Breast epithelium (tissue), 3 donors: ENCODE data around the gene LDLRAD3.

Experiments used
- POLR2A ChIP-seq: fragments of 450-650 bp; IDR thresholded peaks from one replicate; pipeline ENCODE4 v1.6.1; 2016; ENCODE audit warnings: antibody characterized with exemption, mild to moderate bottlenecking, moderate library complexity
- TF ChIP-seq, protein P1 (sequence below), 3 donors: fragments of 450-650 bp; IDR thresholded peaks; one replicate each; pipeline ENCODE4 v1.5.1; 2016 to 2017; ENCODE audit warnings: antibody characterized with exemption in 3 of 3, mild to moderate bottlenecking in 3 of 3, moderate library complexity in 3 of 3

DNA sequence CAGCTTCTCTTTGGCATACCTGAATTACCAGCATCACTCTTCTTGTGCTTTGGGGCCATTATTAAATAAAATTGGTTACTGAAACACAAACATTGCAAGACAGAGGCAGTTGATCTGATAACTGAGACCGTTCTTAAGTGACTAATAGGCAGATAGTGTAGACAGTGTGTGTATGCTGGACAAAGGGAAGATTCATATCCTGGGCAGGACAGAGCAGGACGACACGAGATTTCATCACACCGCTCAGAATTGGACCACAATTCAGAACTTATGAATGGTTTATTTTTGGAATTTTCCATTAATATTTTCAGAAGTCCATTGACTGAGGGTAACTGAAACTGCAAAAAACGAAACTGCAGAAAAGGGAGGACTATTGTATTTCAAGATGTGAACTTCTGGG is 68.6 kb downstream of the LDLRAD3 start:
- TF ChIP-seq, protein P1, sequence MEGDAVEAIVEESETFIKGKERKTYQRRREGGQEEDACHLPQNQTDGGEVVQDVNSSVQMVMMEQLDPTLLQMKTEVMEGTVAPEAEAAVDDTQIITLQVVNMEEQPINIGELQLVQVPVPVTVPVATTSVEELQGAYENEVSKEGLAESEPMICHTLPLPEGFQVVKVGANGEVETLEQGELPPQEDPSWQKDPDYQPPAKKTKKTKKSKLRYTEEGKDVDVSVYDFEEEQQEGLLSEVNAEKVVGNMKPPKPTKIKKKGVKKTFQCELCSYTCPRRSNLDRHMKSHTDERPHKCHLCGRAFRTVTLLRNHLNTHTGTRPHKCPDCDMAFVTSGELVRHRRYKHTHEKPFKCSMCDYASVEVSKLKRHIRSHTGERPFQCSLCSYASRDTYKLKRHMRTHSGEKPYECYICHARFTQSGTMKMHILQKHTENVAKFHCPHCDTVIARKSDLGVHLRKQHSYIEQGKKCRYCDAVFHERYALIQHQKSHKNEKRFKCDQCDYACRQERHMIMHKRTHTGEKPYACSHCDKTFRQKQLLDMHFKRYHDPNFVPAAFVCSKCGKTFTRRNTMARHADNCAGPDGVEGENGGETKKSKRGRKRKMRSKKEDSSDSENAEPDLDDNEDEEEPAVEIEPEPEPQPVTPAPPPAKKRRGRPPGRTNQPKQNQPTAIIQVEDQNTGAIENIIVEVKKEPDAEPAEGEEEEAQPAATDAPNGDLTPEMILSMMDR (IDR thresholded peaks at IDR 0.05), result no peak
- TF ChIP-seq POLR2A, result no peak
